Activated CD4-positive, alpha-beta T cell treated with anti-CD3 and anti-CD28 coated beads, Interleukin-2, amount 50 U/mL, for 24 hours (primary cell): Measurements from ENCODE around the gene ELMOD3.
A peak's percentile ranks its signal among the peaks of the same experiment; 100 is the strongest.
"Not testable (repeated sequence)": the region's sequence is repeated elsewhere in the genome, so short reads cannot be mapped to it uniquely, and the experiment has no call there.

Experiments used
- DNase-seq, 2 donors: peaks; one replicate each; pipeline ENCODE4 v3.0.0-alpha.2; 2020; ENCODE audit warnings: low read depth in 1 of 2, low spot score in 1 of 2

ELMOD3 gene

DNA sequence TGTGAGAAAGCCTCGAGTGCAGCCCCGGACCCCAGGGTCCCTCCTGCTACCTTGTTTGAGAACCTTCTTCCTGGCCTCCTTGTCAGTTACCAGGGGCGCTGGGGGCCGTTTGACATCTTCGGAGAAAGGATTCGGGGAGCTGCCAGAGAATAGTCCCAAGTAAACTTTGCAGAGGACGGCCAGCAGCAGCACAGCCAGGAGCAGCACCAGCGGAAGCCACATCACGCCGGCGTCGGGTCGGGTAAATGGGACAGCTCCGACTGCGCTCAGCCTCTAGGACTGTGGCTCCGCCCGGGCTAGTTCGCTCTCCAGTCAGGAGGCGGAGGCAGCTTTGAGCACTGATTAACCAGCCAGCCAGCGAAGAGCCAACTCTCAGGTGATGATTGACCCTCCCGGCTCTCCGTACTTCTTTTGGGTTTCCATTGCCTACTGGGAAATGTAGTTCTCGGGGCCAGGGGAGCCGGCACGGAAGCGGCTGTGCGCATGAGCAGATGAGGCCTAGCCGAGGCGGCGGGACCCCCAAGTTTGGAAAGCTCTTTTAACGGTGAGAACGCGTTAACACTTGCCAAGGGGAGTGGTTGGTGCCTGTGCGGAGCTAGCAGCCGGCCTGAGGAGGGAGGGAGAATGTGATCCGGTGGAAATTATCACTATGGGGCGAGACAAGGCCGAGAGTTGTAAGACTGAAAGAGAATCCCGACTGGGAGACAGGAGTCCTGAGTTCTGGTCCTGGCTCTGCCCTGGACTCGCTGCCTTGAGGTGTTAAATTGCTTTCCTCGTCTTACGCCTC, at the start of gene ELMOD3, which contains the start of gene RETSAT:
ELMOD3 (plus strand) TSS at position 484 of the 787 bp plus-strand sequence. CDS start 2,430 bp downstream, outside the sequence.
RETSAT (minus strand) TSS at position 243 of the 787 bp plus-strand sequence; CDS start at position 222, 21 bp downstream.
- peak; percentile 78 to 97 for DNase-seq

DNA sequence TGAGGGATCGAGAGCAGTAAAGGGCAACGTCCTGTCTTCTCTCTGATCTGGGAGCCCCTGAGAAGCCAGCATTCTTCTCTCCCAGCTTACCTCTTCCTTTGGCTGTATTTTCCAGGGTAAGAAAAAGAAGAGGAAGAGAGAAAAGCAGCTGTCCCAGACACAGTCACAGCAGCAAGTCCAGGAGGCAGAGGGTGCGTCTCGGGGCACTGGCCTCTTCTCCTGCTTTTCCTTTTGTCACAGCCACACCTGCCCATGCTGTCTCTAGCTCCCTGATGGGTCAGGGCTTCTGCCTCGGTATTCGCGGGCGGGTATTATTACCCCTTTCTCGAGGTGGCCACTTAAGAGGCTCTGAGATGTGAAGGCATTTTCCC, 47.1 kb upstream of the ELMOD3 start:
- DNase-seq = no peak

DNA sequence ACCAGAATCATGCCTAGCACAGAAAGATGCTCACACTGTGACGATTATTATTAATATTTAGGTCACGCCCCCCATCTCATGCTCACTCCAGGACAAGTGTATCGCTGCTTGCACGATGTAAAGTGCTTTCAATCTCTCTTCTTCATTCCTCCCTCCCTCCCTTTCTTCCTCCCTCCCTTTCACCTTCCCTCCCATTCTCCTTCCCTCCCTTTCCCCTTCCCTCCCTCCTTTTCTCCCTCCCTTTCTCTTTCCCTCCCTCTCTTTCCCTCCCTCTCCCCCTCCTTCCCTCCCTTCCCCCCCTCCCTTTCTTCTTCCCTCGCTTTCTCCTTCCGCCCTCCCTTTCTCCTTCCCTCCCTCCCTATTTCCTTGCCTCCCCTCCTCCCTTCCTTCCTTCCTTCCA, 46.4 kb upstream of the ELMOD3 start:
- DNase-seq = no peak

DNA sequence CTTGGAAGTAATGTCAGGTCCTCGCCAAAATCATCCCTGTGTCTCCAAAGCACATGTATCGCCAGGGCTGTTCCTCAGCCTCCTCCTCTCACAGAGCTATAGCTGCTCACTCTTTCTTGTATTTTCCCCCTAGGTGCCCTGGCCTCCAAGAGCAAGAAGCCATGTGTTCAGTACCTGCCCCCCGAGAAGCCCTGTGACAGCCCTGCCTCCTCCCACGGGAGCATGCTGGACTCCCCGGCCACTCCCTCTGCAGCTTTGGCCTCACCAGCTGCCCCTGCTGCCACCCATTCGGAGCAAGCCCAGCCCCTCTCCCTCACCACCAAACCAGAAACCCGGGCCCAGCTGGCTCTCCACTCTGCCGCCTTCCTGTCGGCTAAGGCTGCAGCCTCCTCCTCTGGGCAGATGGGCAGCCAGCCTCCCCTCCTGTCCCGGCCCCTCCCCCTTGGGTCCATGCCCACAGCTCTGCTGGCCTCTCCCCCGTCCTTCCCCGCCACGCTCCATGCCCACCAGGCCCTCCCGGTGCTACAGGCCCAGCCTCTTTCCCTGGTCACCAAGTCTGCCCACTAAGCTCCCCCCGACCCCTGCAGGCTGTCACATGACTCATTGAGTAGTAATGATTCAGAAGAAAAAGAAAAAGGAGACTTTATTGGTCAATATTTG, 45.5 kb upstream of the ELMOD3 start:
- no peak for DNase-seq

DNA sequence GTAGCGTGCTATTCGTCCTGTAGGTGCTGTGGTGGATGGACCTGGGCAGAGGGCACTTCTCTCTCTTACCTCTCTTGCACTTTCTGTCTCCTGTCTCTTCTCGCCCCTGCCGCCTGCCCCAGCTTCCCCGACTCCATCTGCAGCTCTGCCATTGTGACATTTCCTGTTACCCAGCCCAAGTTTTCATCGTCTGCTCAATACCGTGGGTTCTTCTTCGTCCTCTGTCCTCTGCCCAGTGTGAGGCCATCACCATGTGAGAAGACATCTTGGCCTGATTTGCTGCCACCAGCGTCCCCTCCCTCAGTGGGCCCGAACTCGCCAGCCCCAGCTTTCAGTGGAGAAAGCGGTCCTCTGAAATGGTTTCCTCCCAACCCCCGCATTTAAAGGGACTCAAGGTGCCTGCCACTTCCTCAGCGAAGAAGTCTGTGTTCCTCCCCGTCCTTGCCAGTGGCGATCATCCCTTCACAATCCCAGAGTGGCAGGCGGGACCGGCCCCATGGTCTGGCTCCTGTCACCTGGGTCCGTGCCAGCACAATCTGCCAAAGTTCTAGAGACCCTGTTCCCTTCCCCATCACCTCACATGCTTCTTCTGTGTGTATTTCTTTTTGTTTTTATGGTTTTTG, 44.8 kb upstream of the ELMOD3 start:
- DNase-seq = no peak

DNA sequence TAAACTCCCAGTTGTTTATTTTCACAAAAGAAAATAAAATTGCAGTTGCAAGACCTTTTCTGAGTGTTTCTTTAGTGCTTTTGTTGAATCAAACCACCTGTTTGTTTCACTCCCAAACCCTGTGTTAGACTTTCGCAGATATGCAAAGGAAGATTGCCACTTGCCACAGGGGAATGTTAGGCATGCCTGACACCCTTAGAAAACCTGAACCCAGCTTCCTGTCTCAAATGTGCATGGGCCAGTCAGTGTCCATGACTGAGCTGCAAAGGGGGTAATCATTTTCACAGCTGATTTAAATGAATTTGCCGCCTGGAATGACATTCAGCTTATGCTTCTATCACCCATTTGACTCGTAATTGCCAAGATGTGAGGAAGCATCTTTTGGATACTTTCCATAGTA, 44.2 kb upstream of the ELMOD3 start:
- DNase-seq = no peak

DNA sequence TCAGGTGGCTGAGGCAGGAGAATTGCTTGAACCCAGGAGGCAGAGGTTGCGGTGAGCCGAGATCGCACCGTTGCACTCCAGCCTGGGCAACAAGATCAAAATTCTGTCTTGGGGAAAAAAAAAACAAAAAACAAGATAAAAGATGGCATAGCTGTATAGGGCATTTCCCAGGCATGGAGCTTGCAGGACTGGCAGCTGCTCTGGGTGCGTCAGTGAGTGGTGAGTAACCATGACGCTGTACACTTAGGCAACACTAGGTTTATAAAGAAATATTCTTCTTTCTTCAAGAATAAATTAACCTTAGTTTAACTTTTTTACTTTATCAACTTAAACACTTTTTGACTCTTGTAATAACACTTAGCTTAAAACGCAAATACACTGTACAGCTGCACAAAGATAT, 42.2 kb upstream of the ELMOD3 start:
- no peak for DNase-seq

DNA sequence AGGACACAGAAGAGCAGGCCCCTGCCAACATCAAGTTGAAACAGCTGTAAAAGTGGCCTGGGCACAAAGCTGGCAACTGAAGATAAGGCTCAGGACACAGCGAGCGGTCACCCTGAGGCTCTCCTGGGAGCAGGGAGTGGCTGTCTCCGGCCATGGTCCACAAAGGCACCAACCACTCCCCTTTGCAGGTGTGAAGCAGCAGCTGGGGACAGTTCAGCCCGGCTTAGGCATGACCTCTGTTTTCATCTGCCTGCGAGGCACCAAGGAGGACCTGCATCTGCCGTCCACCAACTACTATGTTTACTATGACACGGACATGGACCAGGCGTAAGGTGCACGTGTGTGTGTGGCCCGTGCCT, 39.7 kb upstream of the ELMOD3 start:
- DNase-seq = no peak

DNA sequence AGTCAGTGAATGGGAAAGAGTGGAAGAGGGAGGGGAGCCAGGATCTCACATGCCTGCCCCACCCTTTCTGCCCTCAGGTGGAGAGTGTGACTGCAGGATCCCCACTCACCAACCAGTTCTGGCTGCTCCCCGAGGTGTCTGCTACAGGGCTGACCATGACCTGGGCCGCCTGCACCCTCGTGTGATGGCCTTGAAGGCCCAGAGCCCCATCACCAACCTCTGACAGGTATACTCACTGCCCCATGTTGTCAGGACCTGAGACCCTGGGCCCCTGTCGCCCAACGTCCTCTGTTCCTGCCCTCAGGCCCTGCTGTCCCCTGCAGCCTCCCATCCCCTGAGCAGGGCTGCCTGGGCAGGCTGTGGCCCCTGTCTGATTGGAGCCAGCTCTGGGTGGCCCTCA, 38.6 kb upstream of the ELMOD3 start:
- DNase-seq = not testable (repeated sequence)

DNA sequence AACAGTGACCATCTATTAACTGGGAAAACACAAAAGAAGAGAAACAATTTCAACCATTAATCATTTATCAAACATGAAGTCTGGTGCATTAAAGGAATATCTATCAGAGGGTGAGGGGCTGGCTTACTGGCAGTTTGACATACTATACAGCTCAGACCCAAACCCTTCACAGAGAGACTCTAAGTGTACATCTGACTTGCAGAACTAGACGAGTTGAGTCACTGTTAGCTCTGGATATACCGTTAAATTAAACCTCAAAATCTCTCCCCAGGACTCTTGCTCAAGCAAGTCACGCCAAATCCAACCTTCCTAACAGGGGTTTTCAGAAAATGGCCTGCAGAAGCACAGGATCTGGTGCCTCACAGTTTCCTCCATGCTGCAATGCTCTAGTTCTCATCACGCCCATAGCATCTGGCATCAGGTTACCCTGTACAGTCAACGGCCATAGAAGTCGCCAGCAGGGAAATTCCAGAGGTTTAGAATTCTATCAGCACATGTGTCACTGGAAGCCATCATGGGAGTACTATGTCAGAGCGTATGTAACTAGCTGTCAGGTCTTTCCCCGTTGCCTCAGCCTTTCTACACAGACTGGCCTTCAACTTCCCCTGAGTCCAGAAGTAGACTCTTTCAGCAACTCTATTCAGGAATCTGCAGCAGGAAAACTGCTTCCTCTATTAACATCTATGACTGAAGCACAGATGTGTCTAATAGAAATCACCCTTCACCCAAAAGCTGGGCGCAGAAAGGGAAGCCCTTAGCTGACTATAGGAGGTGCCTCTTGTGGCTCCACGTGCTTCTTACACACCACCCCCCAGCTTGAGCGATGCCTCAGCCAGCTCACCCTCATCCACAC, 36.1 kb upstream of the ELMOD3 start:
- peak in 1 of 2 donors; percentile 35 for DNase-seq

DNA sequence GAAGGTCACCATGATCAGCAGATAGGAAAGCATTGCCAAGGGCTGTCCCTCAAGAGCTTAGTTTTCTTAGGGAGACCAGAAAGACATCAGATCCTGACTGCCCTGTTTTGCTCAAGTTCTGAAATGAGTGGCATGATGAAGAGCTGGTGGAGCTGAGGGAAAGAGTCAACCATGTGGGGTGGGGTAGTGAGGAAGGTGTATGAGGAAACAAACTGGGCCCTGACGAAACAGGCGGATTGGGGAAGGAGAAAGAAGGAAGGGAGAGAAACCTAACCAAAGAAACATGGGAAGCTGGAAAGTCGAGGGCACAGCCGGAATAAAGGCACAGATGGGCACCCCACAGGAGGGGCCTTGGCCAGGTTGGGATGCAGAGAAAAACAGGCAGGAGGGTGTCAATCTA, 34.8 kb upstream of the ELMOD3 start:
- DNase-seq = no peak

DNA sequence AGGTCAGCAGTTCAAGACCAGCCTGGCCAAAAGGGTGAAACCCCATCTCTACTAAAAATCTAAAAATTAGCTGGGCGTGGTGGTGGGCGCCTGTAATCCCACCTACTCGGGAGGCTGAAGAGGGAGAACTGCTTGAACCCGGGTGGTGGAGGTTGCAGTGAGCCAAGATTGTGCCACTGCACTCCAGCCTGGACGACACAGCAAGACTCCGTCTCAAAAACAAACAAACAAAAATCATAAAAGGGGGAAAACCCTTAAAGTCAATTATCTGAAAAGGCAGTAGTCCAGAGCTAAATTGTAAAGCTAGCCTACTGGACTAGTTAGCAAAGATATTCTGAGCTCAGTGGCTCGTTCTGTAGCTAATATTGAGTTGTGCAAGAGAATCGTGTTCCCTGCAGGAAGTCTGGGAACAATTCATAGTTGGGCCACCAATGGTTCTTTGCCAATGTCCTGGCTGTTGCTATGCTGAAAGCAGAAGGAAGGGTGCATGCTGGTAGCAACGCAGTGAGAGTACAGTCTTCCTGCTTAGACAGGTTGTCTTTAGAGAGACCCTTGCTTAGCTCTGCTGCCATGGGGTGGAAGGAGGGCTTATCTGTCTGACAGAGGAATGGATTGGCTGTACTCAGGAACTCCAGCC, 31.1 kb upstream of the ELMOD3 start:
- no peak for DNase-seq

DNA sequence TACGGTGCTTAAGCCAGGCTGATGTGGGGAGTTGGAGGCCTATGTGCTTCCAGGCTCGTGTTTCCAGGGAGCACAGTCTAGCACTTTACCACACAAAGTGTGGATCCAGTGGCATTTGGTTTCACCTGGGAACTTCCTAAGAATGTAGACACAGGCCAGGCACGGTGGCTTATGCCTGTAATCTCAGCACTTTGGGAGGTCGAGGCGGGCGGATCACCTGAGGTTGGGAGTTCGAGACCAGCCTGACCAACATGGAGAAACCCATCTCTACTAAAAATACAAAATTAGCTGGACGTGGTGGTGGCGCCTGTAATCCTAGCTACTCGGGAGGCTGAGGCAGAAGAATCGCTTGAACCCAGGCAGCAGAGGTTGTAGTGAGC, 30.6 kb upstream of the ELMOD3 start:
- not testable (repeated sequence) for DNase-seq

DNA sequence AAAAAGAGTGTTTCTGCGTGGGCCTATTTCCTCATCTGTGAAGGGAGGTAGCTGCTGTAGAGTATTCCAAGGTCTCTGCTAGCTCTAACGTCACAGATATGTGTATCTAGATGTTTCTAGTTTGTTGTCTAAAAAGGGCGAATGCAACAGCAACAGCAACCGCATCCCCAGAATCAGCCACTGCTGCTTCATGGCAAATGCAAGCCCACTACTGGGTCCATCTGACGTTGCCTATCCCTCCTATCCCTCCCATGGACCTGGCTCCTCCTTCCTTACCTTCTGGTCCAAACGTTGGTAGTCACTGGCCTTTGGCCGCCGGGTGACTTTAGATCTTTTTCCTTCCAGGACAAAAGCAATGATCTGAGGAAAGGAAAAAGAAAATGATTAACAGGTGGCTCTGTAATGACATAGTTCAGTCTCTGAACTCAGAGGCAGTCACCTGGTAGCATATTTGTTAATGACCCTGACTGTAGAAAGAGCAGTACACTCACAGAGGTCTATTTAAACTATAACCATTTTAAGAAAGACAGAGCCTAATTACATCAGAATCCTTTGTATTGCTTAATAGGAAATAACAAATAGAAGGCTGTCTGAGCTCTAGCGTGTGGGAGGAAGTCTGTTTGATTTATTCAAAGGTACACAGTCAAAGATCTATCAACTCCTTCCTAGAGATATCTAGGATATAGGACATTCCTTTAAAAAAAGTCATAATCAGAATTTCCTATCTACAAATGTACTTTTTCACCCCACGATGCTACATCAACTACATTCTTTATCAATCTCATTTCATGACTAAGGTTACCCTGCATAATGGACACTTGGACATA, 29.7 kb upstream of the ELMOD3 start:
- DNase-seq = no peak

DNA sequence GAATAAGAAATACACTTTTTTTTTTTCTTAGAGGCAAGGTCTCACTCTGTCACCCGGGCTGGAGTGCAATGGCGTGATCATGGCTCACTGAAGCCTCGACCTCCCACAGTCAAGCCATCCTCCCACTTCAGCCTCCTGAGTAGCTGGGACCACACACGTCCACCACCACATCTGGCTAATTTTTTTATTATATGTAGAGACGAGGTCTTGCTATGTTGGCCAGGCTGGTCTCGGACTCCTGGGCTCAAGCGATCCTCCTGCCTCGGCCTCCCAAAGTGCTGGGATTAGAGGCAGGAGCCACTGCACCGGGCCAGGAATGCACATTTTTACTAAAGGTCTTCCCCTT, 29.1 kb upstream of the ELMOD3 start:
- DNase-seq = no peak

DNA sequence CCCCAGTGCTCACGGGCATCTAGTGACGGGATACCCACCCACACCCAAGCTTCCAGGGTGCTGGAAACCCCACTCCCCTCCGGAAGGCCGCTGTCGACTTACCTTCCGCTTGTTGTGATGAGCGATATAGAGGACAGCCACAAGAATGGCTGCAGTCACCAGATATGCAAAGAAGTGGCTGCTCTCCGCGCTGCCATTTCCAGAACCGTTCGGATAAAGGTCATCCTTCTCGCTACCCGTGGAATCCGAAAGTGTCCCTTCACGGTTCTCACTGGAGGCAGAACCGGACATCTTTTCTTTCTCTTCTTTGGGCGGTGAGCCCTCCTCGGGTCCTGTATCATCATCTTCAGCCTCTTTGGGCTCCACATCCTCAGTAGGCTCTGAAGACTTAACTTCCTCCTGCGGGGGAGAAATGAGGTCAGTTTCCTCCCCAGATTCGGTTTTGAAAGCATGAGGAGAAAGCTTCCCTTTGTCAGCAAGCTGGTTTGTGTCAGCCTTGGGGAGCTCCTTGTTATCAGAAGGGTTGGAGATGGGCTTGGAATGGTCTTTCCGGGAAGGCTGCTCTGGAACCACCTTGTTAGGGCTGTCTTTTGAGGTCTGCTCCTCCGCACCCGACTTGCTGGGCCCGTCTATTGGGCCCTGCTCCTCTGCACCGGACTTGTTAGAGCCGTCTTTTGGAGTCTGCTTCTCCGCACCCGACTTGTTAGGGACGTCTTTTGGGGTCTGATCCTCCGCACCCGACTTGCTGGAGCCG, 28.0 kb upstream of the ELMOD3 start:
- DNase-seq = peak; percentile 24 to 32

DNA sequence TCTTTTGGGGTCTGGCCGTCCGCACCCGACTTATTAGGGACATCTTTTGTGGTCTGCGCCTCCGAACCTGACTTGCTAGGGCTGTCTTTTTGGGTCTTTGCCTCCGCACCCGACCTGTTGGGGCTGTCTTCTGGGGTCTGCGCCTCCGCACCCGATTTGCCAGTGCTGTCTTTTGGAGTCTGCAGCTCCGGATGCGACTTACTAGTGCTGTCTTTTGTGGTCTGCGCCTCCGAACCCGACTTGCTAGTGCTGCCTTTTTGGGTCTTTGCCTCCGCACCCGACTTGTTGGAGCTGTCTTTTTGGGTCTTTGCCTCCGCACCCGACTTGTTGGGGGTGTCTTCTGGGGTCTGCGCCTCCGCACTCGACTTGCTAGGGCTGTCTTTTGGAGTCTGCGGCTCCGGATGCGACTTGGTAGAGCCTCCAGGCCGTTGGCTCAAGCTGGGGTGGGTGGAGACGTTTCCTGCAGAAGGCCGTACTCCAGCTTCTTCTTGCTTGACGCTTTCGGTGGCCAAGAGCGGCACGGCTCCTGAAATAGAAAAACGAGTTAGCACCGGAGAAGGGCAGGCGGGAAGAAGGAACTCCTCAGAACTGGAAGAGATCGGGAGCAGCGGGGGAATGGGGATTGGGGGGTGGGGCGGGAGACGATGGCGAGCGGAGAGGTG, 27.3 kb upstream of the ELMOD3 start:
- peak; percentile 22 to 37 for DNase-seq

DNA sequence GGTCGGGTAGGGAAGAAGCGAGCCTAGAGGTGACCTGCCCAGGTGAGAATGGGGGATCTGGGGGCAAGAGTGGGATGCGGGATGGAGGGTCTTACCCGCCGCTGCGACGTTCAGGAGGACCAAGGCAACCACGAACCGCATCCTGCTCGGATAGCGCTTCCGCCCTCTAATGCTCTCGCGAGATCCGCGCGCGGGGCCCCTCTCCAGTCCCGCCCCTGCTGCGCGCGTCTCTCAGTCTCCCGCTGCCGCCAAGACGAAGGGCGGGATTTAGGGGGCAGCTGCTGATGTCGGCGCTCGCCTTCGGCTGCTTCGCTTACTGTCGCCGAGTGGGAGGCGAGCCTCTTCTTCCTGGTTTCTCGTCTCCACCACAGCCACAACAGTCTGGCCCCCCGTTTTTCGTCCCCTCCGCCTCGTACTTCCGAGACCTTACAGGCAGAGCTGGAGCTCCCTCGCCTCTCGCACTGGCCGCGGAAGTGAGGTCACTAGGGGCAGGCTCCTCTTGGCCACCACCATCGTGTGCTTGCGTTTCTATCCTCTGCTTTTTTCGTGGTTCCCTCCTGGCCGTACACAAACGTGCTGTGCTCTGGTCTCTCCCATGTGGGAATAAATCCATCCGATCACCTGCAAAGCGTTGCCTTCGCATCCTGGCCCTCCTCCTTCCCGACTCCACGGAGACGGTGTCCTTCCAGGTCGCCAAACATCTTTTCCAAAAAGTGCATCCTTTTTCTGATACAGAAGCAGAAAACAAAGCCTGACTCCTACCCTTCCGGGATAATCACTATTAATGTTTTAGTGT, 26.5 kb upstream of the ELMOD3 start, which contains the start of gene TGOLN2:
TGOLN2 (minus strand) TSS at position 168 of the 796 bp plus-strand sequence; CDS start at position 141, 27 bp downstream.
- DNase-seq = peak; percentile 82 to 90
